Measurements from ENCODE around the gene PROK1. TPM values are rescaled to one million over a fixed set of nuclear protein-coding genes. Genes with fewer than 3 reads are reported as not detected.

The PROK1 gene
- total and polyA plus RNA-seq, 2 of the 4 experiments (the other 2 are of a cell fraction): not detected

DNA sequence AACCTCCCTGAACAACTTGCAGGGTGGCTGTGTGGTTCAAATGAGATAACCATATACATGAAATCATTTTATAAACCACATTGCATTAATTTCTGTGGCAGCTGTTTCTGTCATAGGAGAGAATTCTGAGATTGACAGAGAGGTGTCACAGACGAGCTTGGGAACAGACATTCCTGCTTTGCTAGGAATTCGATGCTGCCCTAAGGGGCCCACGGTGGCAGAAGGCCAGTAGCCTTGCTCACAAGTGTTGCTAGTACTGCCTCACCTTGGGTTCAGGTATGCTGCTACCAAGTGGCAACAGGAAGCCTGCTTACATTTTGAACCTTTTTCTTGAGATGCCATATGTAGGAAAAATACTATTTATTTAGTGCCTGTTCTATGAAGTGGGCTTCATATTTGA lies 54.6 kb downstream of the PROK1 start:
- ChIA-PET POLR2A (ENCODE audit: unreplicated experiment) (no interaction called here), CTCF (no interaction called here)
- Histone ChIP-seq H2BK20ac (ENCODE audit: low read depth, low read length) (no peak overlapping the region), H3K79me1 (ENCODE audit: low read depth in 1 of 2, low read length in 2 of 2) (no peaks in the 10 kb centered on the region), H3K9me3 (ENCODE audit: control insufficient read depth, insufficient read depth, low read length) (no peaks in the 10 kb centered on the region), H2BK120ac (ENCODE audit: low read depth, low read length) (no peak overlapping the region), H3K9ac (ENCODE audit: low read depth, low read length) (no peak overlapping the region), H3K4me3 (ENCODE audit: insufficient read depth, low read depth, low read length) (no peak overlapping the region), H2AK5ac (ENCODE audit: low read depth, low read length) (no peak overlapping the region), H3K9me1 (ENCODE audit: insufficient read depth, low read length) (no peaks in the 10 kb centered on the region; the same call in 1 of the 2 replicates), H3K4me2 (ENCODE audit: low read depth, low read length) (no peak overlapping the region), H4K8ac (ENCODE audit: low read depth in 2 of 2, low read length in 2 of 2) (no peak overlapping the region), H3K36me3 (ENCODE audit: control insufficient read depth, insufficient read depth, low read length) (no peaks in the 10 kb centered on the region), H3K18ac (ENCODE audit: low read depth, low read length) (no peak overlapping the region), H4K5ac (ENCODE audit: low read depth, low read length) (no peak overlapping the region), H2AFZ (replicated peaks; ENCODE audit: low read length, poor library complexity) (no peak overlapping the region), H4K20me1 (ENCODE audit: insufficient read depth, low read length) (no peaks in the 10 kb centered on the region), H3K23ac (ENCODE audit: low read depth, low read length) (no peak overlapping the region), H3K14ac (replicated peaks; ENCODE audit: low read depth, low read length) (no peak overlapping the region), H2BK5ac (ENCODE audit: low read depth, low read length, poor library complexity, severe bottlenecking) (no peak overlapping the region), H2AK9ac (replicated peaks; ENCODE audit: low read depth, low read length, poor library complexity) (no peak overlapping the region), H3K27me3 (ENCODE audit: control insufficient read depth, insufficient read depth, low read length) (peaks cover 54% of the 10 kb centered on the region), H3K56ac (ENCODE audit: extremely low read depth, insufficient read depth, low read length) (no peak overlapping the region), H3K4ac (ENCODE audit: low read depth, low read length) (no peak overlapping the region), H4K91ac (ENCODE audit: insufficient read depth, low read depth, low read length) (no peak overlapping the region), H3K27ac (ENCODE audit: insufficient read depth, low read length) (no peak overlapping the region), H2BK15ac (ENCODE audit: low read depth, low read length) (no peak overlapping the region), H3K4me1 (ENCODE audit: control insufficient read depth, insufficient read depth, low read length) (no peaks in the 10 kb centered on the region)
- no TSS peak for BruUV-seq (replicated peaks)
- in situ Hi-C loops (cut with MboI; ENCODE audit: low sequenced_read_pairs): no loop called here
- intact Hi-C loops (cut with micrococcal nuclease): no loop called here
- TF ChIP-seq, protein P1, sequence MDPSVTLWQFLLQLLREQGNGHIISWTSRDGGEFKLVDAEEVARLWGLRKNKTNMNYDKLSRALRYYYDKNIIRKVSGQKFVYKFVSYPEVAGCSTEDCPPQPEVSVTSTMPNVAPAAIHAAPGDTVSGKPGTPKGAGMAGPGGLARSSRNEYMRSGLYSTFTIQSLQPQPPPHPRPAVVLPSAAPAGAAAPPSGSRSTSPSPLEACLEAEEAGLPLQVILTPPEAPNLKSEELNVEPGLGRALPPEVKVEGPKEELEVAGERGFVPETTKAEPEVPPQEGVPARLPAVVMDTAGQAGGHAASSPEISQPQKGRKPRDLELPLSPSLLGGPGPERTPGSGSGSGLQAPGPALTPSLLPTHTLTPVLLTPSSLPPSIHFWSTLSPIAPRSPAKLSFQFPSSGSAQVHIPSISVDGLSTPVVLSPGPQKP (IDR thresholded peaks at IDR 0.05; ENCODE audit: borderline replicate concordance, low read depth, low read length): no peak
- TF ChIP-seq CHD1 (IDR thresholded peaks at IDR 0.05; ENCODE audit: low read depth, low read length) (no peak), MAZ (IDR thresholded peaks at IDR 0.05; ENCODE audit: borderline replicate concordance, low read depth, low read length) (no peak)
- TF ChIP-seq, protein P2, sequence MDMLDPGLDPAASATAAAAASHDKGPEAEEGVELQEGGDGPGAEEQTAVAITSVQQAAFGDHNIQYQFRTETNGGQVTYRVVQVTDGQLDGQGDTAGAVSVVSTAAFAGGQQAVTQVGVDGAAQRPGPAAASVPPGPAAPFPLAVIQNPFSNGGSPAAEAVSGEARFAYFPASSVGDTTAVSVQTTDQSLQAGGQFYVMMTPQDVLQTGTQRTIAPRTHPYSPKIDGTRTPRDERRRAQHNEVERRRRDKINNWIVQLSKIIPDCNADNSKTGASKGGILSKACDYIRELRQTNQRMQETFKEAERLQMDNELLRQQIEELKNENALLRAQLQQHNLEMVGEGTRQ (IDR thresholded peaks at IDR 0.05; ENCODE audit: low read depth, low read length): no peak
- dilution Hi-C loops (cut with HindIII; ENCODE audit: low sequenced_read_pairs, unreplicated experiment): no loop called here
- 8% methylated on average over 2 of the region's 3 CpGs; no CpG with 5 or more reads in 1 of the 2 experiments for WGBS, 2 experiments (ENCODE audit: extremely low coverage in 2 of 2, insufficient read length in 1 of 2)
- DNase-seq (no peak), ATAC-seq (ENCODE audit: low read depth) (no peak)
